GM19395 (cell line): Measurements from ENCODE around the gene METTL17.

Experiments
- ATAC-seq: cut with Tn5 transposase; IDR thresholded peaks from one replicate; pipeline ENCODE4 v1.9.1; 2021; ENCODE audit warnings: mild to moderate bottlenecking, moderate library complexity; ENCODE audit not compliant: unreplicated experiment

Gene METTL17

GRCh38 chr14:21041676-21042433 lies 52.1 kb downstream of the METTL17 start, which contains the start of gene RNASE7:
TSS of gene RNASE7 (plus strand) at chr14:21042362. CDS start at chr14:21042993, 631 bp downstream.
- no peak for ATAC-seq

GRCh38 chr14:21042918-21043317 lies 53.1 kb downstream of the METTL17 start:
- ATAC-seq: no peak

GRCh38 chr14:21043387-21043973 lies 53.7 kb downstream of the METTL17 start:
- ATAC-seq: no peak

GRCh38 chr14:21043974-21044618 lies 54.3 kb downstream of the METTL17 start:
- no peak for ATAC-seq
